ENCODE measurements around the gene NHS.
A peak's percentile ranks its signal among the peaks of the same experiment; 100 is the strongest.

Gene NHS

DNA sequence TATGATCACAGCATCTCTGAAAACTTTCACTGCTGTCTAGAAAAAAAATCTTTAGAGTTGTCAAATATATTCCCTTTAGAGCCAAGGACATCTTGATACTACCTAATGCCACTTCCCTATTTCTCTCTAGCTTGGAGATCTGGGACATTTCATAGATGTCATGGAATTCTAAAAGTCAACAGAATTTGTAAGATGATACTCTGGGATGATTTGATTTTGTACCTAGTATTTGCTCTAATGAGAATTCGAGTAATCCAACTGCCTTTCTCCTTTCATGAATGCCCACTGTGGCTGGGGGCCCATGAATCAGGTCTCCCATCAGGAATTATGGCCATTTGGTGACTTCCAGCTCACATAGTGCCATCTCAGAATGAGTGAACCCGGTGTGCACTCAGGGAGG lies 73.2 kb downstream of the NHS start:
- in situ Hi-C loops (cut with HindIII; ENCODE audit: low pct_ligation_motif_present, low sequenced_read_pairs), result no loop called here
- Histone ChIP-seq H3K27me3 (replicated peaks) (no peaks in the 10 kb centered on the region), H3K36me3 (replicated peaks) (no peaks in the 10 kb centered on the region), H3K4me3 (ENCODE audit: low read depth, low read length) (no peak overlapping the region), H3K27ac (no peak overlapping the region)
- no peak for TF ChIP-seq CTCF (IDR thresholded peaks at IDR 0.05; ENCODE audit: low read depth, low read length, missing control alignments)
- no peak for DNase-seq

GRCh38 chrX:17449866-17450265 lies 74.9 kb downstream of the NHS start:
- Histone ChIP-seq H3K27me3 (replicated peaks) (no peaks in the 10 kb centered on the region), H3K36me3 (replicated peaks) (no peaks in the 10 kb centered on the region), H3K27ac (no peak overlapping the region), H3K4me3 (ENCODE audit: low read depth, low read length) (no peak overlapping the region)
- in situ Hi-C loops (cut with HindIII; ENCODE audit: low pct_ligation_motif_present, low sequenced_read_pairs), result no loop called here
- no peak for DNase-seq
- no peak for TF ChIP-seq CTCF (IDR thresholded peaks at IDR 0.05; ENCODE audit: low read depth, low read length, missing control alignments)

DNA sequence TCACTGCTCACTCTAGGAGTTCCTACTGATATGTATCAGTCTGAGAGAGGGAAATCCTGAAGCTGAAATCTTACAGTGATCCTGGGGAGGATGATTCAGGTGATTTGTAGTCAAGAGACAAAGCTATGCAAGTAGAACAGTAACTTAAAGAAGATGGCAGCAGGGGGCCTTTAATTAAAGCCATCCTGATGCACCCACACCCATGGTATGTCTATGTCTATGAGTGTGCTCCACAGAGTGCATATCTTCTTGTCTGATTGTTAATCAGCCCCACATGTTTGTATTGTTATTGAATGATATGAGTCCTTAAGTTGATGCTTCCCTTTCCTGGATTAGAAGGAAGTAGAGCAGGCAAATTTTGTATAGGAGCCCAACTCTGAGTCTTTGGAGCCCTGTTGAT lies 78.8 kb downstream of the NHS start:
- in situ Hi-C loops (cut with HindIII; ENCODE audit: low pct_ligation_motif_present, low sequenced_read_pairs), result no loop called here
- Histone ChIP-seq H3K27me3 (replicated peaks) (no peaks in the 10 kb centered on the region), H3K4me3 (ENCODE audit: low read depth, low read length) (no peak overlapping the region), H3K36me3 (replicated peaks) (no peaks in the 10 kb centered on the region), H3K27ac (no peak overlapping the region)
- no peak for TF ChIP-seq CTCF (IDR thresholded peaks at IDR 0.05; ENCODE audit: low read depth, low read length, missing control alignments)
- no peak for DNase-seq

- Histone ChIP-seq H3K4me3 (ENCODE audit: low read depth, low read length) (no peak overlapping the region), H3K27ac (no peak overlapping the region), H3K36me3 (replicated peaks) (no peaks in the 10 kb centered on the region), H3K27me3 (replicated peaks) (no peaks in the 10 kb centered on the region)
- no peak for DNase-seq
- in situ Hi-C loops (cut with HindIII; ENCODE audit: low pct_ligation_motif_present, low sequenced_read_pairs), result no loop called here
- no peak for TF ChIP-seq CTCF (IDR thresholded peaks at IDR 0.05; ENCODE audit: low read depth, low read length, missing control alignments)
Observed at GRCh38 chrX:17456526-17456925, 81.5 kb downstream of the NHS start.

- in situ Hi-C loops (cut with HindIII; ENCODE audit: low pct_ligation_motif_present, low sequenced_read_pairs), result no loop called here
- peak overlapping the region; percentile 21 for H3K27ac ChIP-seq
Observed at GRCh38 chrX:17459008-17459611, 84.1 kb downstream of the NHS start.

More at GRCh38 chrX:17459008-17459611, 84.1 kb downstream of the NHS start:
- TF ChIP-seq CTCF (IDR thresholded peaks at IDR 0.05; ENCODE audit: low read depth, low read length, missing control alignments), result no peak
- no peak for DNase-seq
- Histone ChIP-seq H3K27me3 (replicated peaks) (no peaks in the 10 kb centered on the region), H3K36me3 (replicated peaks) (no peaks in the 10 kb centered on the region), H3K4me3 (ENCODE audit: low read depth, low read length) (no peak overlapping the region)

Measured in brain microvascular endothelial cell (primary cell).